Tibial artery (tissue), 4 donors: ENCODE data around the gene ESAM.
A peak's percentile ranks its signal among the peaks of the same experiment; 100 is the strongest.

ENCODE experiments used
- DNase-seq, 2 donors: peaks; one replicate each; pipeline ENCODE4 v3.0.0-alpha.2; 2019
- H3K27ac ChIP-seq, 2 donors: fragments of 200-600 bp; sonication (generic) in 1 of 2; 1 replicate in 1 of 2; 2 replicates in 1 of 2; pipeline ENCODE4 v1.5.1; 2018 to 2019; ENCODE audit warnings: mild to moderate bottlenecking in 1 of 2
- H3K27me3 ChIP-seq, 2 donors: fragments of 200-600 bp; sonication (generic) in 1 of 2; one replicate each; pipeline versions ENCODE4 v1.5.1 to v1.6.0; 2016 to 2019
- H3K36me3 ChIP-seq, 3 donors: fragments of 200-600 bp; sonication (generic) in 2 of 3; one replicate each; pipeline ENCODE4 v1.5.1; 2016 to 2019; ENCODE audit warnings: mild to moderate bottlenecking in 2 of 3
- H3K4me1 ChIP-seq, 4 donors: fragments of 200-600 bp; sonication (generic) in 2 of 4; 1 replicate in 3 of 4; 2 replicates in 1 of 4; pipeline ENCODE4 v1.5.1; 2016 to 2019
- H3K4me3 ChIP-seq, 2 donors: fragments of 200-600 bp; sonication (generic) in 1 of 2; 1 replicate in 1 of 2; 2 replicates in 1 of 2; pipeline ENCODE4 v1.5.1; 2018 to 2019; ENCODE audit warnings: mild to moderate bottlenecking in 2 of 2
- H3K9me3 ChIP-seq, 3 donors: fragments of 200-600 bp; sonication (generic) in 1 of 3; one replicate each; pipeline ENCODE4 v1.5.1; 2016 to 2019
- CTCF ChIP-seq, 2 experiments: fragments of 200-600 bp in 1 of 2; fragments of 450-650 bp in 1 of 2; IDR thresholded peaks; one replicate each; pipeline ENCODE4 v1.5.1; 2017 to 2019; ENCODE audit warnings: antibody characterized with exemption in 2 of 2, mild to moderate bottlenecking in 1 of 2, moderate library complexity in 1 of 2
- intact Hi-C: fragments of 100-400 bp; cut with DNase I; formaldehyde crosslinking; loops from one replicate; pipeline ENCODE4 v1.15.0; 2023; ENCODE audit warnings: low total_unique reads

Gene ESAM

DNA sequence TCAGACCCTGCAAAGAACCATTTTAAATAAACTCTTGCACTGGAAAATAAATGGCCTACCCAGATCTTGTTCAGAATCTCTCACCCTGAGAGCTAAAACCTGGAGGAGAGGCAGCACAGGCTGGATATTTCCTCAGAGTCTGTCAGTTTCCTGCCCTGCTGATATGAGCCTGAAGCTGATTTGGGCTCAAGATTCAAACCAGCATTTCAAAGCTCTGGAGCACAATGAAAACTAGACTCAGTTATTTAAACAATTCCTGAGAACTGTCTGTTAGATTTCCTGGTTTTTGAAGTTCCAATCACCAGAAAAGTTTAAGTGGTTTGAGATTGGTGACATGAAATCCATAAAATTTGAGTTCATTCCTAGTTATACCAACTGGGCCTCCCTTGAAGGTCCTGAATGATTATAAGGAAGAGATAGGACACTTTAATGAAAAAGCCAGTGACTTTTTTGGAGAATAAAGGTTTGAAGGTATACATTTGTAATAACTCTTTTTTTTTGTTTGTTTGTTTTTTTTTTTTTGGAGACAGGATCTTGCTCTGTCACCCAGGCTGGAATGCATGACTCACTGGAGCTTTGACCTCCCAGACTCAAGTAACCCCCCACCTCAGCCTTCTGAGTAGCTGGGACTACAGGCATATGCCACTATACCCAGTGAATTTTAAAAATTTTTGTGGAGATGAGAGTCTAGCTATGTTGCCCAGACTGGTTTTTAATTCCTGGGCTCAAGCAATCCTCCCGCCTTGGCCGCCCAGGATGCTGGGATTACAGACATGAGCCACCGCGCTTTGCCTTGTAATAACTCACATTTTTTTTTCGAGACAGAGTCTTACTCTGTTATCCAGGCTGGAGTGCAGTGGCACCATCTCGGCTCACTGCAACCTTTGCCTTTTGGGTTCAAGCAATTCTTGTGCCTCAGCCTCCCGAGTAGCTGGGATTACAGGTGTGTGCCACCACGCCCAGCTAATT lies 8.0 kb upstream of the ESAM start:
- intact Hi-C loops, result loop anchor here (10.0 kb wide), 1 partner anchor 855 kb away; the partner anchor contains the start of gene CHEK1
- Histone ChIP-seq H3K36me3 (peaks cover 13 to 39% (median 25%) of the 10 kb centered on the region in 3 donors), H3K4me1 (peaks cover 0 to 27% (median 5%) of the 10 kb centered on the region in 4 donors), H3K27me3 (no peaks in the 10 kb centered on the region), H3K27ac (peak overlapping the region; percentile 23 to 56), H3K4me3 (no peak overlapping the region), H3K9me3 (no peaks in the 10 kb centered on the region)
- no peak for DNase-seq
- TF ChIP-seq CTCF (IDR thresholded peaks at IDR 0.05), result no peak

DNA sequence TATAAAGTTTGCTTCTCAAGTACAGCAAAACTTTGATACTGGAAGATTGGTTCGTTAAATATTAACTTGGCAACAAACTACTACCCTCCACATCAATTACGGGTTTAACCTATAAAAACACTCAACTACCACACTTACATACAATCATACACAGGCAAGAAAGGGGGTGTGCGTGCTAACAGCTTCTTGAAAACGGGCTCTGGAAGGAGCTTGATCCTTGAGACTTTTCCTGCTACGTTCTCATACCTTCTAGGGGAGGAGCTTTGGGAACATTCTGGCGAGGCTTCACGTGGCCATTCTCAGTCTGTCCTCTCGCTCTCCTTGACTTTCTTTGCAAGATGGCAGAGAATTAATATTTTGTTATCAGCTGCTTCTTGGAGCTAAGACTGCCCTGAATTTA lies 6.8 kb upstream of the ESAM start:
- Histone ChIP-seq H3K27me3 (no peaks in the 10 kb centered on the region), H3K27ac (peak overlapping the region in 1 of 2 donors; percentile 56), H3K4me1 (peaks cover 0 to 24% (median 6%) of the 10 kb centered on the region in 4 donors), H3K9me3 (no peaks in the 10 kb centered on the region), H3K4me3 (no peak overlapping the region), H3K36me3 (peaks cover 13 to 39% (median 25%) of the 10 kb centered on the region in 3 donors)
- DNase-seq, result no peak
- intact Hi-C loops, result loop anchor here (10.0 kb wide), 1 partner anchor 856 kb away; the partner anchor contains the start of gene CHEK1
- TF ChIP-seq CTCF (IDR thresholded peaks at IDR 0.05), result no peak

DNA sequence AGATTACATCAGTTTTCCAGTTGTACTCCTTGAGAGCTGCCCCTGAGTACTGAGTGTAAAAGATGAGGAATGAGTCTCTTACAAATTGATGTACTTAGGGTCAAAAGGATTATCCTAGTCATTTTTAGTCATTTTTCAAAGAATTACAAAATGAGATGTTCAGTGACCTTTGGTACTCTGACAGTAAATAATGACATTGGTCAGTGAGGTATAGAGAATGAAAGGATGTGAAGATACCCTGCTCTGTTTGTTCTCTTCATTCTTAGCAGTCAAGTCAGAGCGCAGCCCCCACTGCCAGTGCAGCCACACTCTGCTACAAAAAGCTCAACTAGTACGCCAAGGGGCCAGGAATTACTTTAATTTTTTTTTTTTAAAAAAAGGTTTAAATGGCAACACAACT lies 4.1 kb upstream of the ESAM start:
- no peak for DNase-seq
- Histone ChIP-seq H3K27me3 (no peaks in the 10 kb centered on the region), H3K9me3 (no peaks in the 10 kb centered on the region), H3K4me1 (peaks cover 0 to 31% (median 18%) of the 10 kb centered on the region in 4 donors), H3K4me3 (no peak overlapping the region), H3K27ac (no peak overlapping the region), H3K36me3 (peaks cover 13 to 23% (median 21%) of the 10 kb centered on the region in 3 donors)
- intact Hi-C loops, result loop anchor here (10.0 kb wide), 1 partner anchor 859 kb away; the partner anchor contains the start of gene CHEK1
- no peak for TF ChIP-seq CTCF (IDR thresholded peaks at IDR 0.05)

DNA sequence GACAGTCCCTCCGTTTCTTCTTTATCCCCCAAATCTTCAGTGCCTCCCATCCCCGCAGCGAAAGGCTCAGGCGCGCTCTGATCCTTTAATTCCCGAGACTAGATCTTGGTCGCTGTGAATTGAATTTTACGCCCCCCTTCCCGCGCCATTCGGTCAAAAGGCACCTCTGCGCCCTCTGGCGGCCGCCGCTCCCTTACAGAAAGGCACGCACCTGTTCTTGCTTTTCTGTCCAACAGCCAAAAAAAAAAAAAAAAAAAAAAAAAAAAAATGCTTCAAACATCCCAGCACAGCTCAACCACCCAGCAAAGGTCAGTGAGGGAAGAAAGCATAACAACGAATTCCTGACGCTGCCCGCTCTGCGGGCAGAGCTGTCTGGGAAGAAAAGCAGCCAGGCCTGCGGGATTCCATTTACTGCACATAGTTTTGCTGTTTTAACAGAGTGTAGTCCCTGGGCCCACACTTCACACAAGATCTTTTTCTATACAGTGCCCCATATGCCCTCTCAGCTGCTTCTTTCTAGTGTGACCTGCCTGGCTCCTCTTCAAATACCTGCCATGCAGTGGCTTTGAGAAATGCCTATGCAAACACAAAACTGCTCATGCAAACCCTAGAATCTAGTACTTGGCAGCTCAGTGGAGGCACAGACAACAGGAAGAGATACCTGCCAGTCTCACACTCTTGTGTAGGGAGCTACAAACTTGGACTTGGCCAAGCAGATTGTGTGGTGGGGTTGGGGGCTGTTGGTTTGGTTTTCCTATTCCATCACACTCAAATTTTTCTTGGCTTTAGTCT lies 1.3 kb upstream of the ESAM start:
- H3K4me3 ChIP-seq, result peak overlapping the region; percentile 77 to 94
- H3K9me3 ChIP-seq, result no peaks in the 10 kb centered on the region
- intact Hi-C loops, result loop anchor here (2.0 to 10.0 kb wide), 3 partner anchors 34 to 861 kb away; partner anchors contain the start of gene CHEK1
- peaks cover 0 to 29% (median 21%) of the 10 kb centered on the region in 4 donors for H3K4me1 ChIP-seq
- H3K27me3 ChIP-seq, result no peaks in the 10 kb centered on the region
- peaks cover 13 to 14% (median 14%) of the 10 kb centered on the region in 3 donors for H3K36me3 ChIP-seq
- peak; percentile 82 to 92 for DNase-seq
- H3K27ac ChIP-seq, result peak overlapping the region; percentile 95 to 98
- TF ChIP-seq CTCF (IDR thresholded peaks at IDR 0.05), result peak; percentile 58 to 73

- Histone ChIP-seq H3K4me3 (peak overlapping the region; percentile 77 to 94), H3K36me3 (peaks cover 10 to 13% (median 12%) of the 10 kb centered on the region in 3 donors), H3K4me1 (peaks cover 0 to 36% (median 26%) of the 10 kb centered on the region in 4 donors), H3K9me3 (no peaks in the 10 kb centered on the region), H3K27me3 (no peaks in the 10 kb centered on the region), H3K27ac (peak overlapping the region; percentile 95 to 98)
- peak in 1 of 2 donors; percentile 76 for DNase-seq
- intact Hi-C loops, result loop anchor here (2.0 to 10.0 kb wide), 3 partner anchors 35 to 862 kb away; partner anchors contain the start of gene CHEK1
- TF ChIP-seq CTCF (IDR thresholded peaks at IDR 0.05), result no peak
These were observed 600 bp upstream of the ESAM start for GRCh38 chr11:124762624-124763155.
